Panc1 (cell line): ENCODE results near the gene MEGF6. TPM values are rescaled to one million over a fixed set of nuclear protein-coding genes. Genes with fewer than 3 reads are reported as not detected.

Experiments
- ATAC-seq: fragments of 200-7000 bp; cut with Tn5 transposase; 2 replicates; pipeline ENCODE4 v1.9.1; 2020; ENCODE audit warnings: mild to moderate bottlenecking, moderate library complexity
- BruUV-seq: library from RNA; stranded (reverse); fragments of 400-500 nt; replicated peaks from 2 replicates; lab custom pipeline; 2021; lab: Mats Ljungman, UMichigan
- CTCF ChIA-PET: fragments of 300-600 bp; sonication (Branson Sonifier 250); formaldehyde crosslinking; loops from one replicate; lab custom pipeline; 2022; ENCODE audit warnings: antibody characterized with exemption; lab: Charles Lee
- POLR2A ChIA-PET: fragments of 300-600 bp; sonication (Branson Sonifier 250); formaldehyde crosslinking; loops from one replicate; lab custom pipeline; 2022; ENCODE audit warnings: antibody characterized with exemption; lab: Charles Lee
- DNase-seq: peaks from one replicate; pipeline ENCODE4 v3.0.0-alpha.2; 2010; ENCODE audit warnings: low read depth, low spot score
- H3K27ac ChIP-seq: 2 replicates; pipeline ENCODE4 v1.5.1; 2011; ENCODE audit warnings: mild to moderate bottlenecking, low read length, inconsistent platforms
- H3K27me3 ChIP-seq: fragments of 200-500 bp; sonication (Bioruptor generic); 2 replicates; pipeline ENCODE4 v1.6.0; 2014; ENCODE audit warnings: low read length, inconsistent platforms; ENCODE audit not compliant: control insufficient read depth, insufficient read depth
- H3K36me3 ChIP-seq: fragments of 200-500 bp; sonication (Bioruptor generic); 2 replicates; pipeline ENCODE4 v1.5.1; 2014; ENCODE audit warnings: inconsistent platforms, mild to moderate bottlenecking, low read length, moderate library complexity; ENCODE audit not compliant: control insufficient read depth, insufficient read depth
- H3K4me1 ChIP-seq: 2 replicates; pipeline ENCODE4 v1.5.1; 2011; ENCODE audit warnings: inconsistent platforms, mild to moderate bottlenecking, low read length, moderate library complexity; ENCODE audit not compliant: control insufficient read depth, insufficient read depth
- H3K4me3 ChIP-seq, 2 experiments: 2 replicates each; pipeline ENCODE4 v1.5.1; 2011 to 2012; ENCODE audit warnings: low read depth in 2 of 2, low read length in 2 of 2, mild to moderate bottlenecking in 2 of 2, inconsistent platforms in 1 of 2, moderate library complexity in 1 of 2
- H3K9me3 ChIP-seq: fragments of 200-500 bp; sonication (Bioruptor generic); 2 replicates; pipeline ENCODE4 v1.5.1; 2014; ENCODE audit warnings: low read depth, mild to moderate bottlenecking, inconsistent platforms, low read length, moderate library complexity; ENCODE audit not compliant: control insufficient read depth, insufficient read depth
- CTCF ChIP-seq: fragments of 450-650 bp; IDR thresholded peaks from 2 replicates; pipeline ENCODE4 v1.5.1; 2017; ENCODE audit warnings: mild to moderate bottlenecking
- POLR2AphosphoS5 ChIP-seq: IDR thresholded peaks from 2 replicates; pipeline ENCODE4 v1.6.1; 2012; ENCODE audit warnings: mild to moderate bottlenecking, low read depth, low read length, moderate library complexity
- REST ChIP-seq, 2 experiments: IDR thresholded peaks; 2 replicates each; pipeline ENCODE4 v1.6.1; 2011 to 2012; ENCODE audit warnings: low read depth in 2 of 2, control low read depth in 1 of 2, low read length in 1 of 2, mild to moderate bottlenecking in 1 of 2, moderate library complexity in 1 of 2; ENCODE audit not compliant: insufficient read depth in 1 of 2
- SIN3A ChIP-seq: IDR thresholded peaks from 2 replicates; pipeline ENCODE4 v1.6.1; 2012; ENCODE audit warnings: low read depth, mild to moderate bottlenecking, low read length, moderate library complexity, borderline replicate concordance; ENCODE audit not compliant: insufficient read depth
- TCF7L2 ChIP-seq: IDR thresholded peaks from 2 replicates; pipeline ENCODE4 v1.6.1; 2011; ENCODE audit warnings: mild to moderate bottlenecking, low read depth, low read length, inconsistent platforms
- in situ Hi-C: cut with HindIII; loops from 2 replicates; pipeline ENCODE4 v1.10.0; 2016; ENCODE audit warnings: low sequenced_read_pairs, low pct_unique_long_range_greater_than_20kb
- intact Hi-C: fragments of 100-400 bp; cut with micrococcal nuclease; formaldehyde crosslinking; loops from one replicate; pipeline ENCODE4 v1.10.0; 2022; ENCODE audit not compliant: unreplicated experiment
- total RNA-seq: library from RNA; stranded (reverse); gene quantifications from one replicate; pipeline ENCODE4 v1.2.1, GENCODE V29; 2021; ENCODE audit not compliant: unreplicated experiment

Gene MEGF6
- total RNA-seq, 1 experiment from 2014 or later = 32.6 TPM

- H3K9me3 ChIP-seq = no peaks in the 10 kb centered on the region
- POLR2A ChIA-PET = no interaction called here
- H3K4me1 ChIP-seq = peaks cover 11% of the 10 kb centered on the region
- in situ Hi-C loops = no loop called here
- TF ChIP-seq POLR2AphosphoS5 = no peak
- TF ChIP-seq REST (IDR thresholded peaks at IDR 0.05; ENCODE audit: insufficient read depth in 1 of 2, low read depth in 2 of 2, low read length in 1 of 2) = no peak
- no peak for TF ChIP-seq CTCF
- TF ChIP-seq SIN3A = no peak
- TF ChIP-seq TCF7L2 = no peak
- H3K4me3 ChIP-seq = peak within 1 kb of the TSS; percentile 48 to 49
- ATAC-seq (peak; percentile 54), DNase-seq (no peak)
- H3K27ac ChIP-seq = no peak within 1 kb of the TSS
- H3K36me3 ChIP-seq = no peaks in the 10 kb centered on the region; the same call in none of the 2 replicates
- intact Hi-C loops = loop anchor here (10.0 kb wide), 1 partner anchor 73 kb away; no protein-coding TSS in a partner anchor
- no peaks in the 10 kb centered on the region for H3K27me3 ChIP-seq
- BruUV-seq = no TSS peak
- CTCF ChIA-PET = interaction anchor here (1.4 kb wide), 1 partner anchor 44 kb away, joined by 5 read pairs; no protein-coding TSS in a partner anchor
Measured at GRCh38 chr1:3651930-3652547, 40.7 kb upstream of the MEGF6 start, which contains the start of gene TP73. TP73 (plus strand) TSS chr1:3652516; CDS start chr1:3682366, 29,850 bp downstream.

- H3K27ac ChIP-seq = no peak overlapping the region
- no peak for TF ChIP-seq CTCF
- no peak for TF ChIP-seq TCF7L2
- no peak for TF ChIP-seq POLR2AphosphoS5
- no peak for TF ChIP-seq SIN3A
- no peak for TF ChIP-seq REST (IDR thresholded peaks at IDR 0.05; ENCODE audit: insufficient read depth in 1 of 2, low read depth in 2 of 2, low read length in 1 of 2)
- DNase-seq (no peak), ATAC-seq (peak; percentile 3; the same call in 1 of the 2 replicates)
- no peak overlapping the region; a peak in 2 of 4 replicates for H3K4me3 ChIP-seq
- no peaks in the 10 kb centered on the region for H3K9me3 ChIP-seq
- CTCF ChIA-PET = no interaction called here
- no peaks in the 10 kb centered on the region for H3K27me3 ChIP-seq
- intact Hi-C loops = loop anchor here (10.0 kb wide), 1 partner anchor 74 kb away; no protein-coding TSS in a partner anchor
- in situ Hi-C loops = no loop called here
- peaks cover under 1% of the 10 kb centered on the region for H3K36me3 ChIP-seq
- H3K4me1 ChIP-seq = peaks cover 11% of the 10 kb centered on the region
- POLR2A ChIA-PET = no interaction called here
- BruUV-seq = no TSS peak
Measured at GRCh38 chr1:3651026-3651929, 40.0 kb upstream of the MEGF6 start.
